Measurements from ENCODE around the gene ACSM5.
"Not testable (repeated sequence)": the region's sequence is repeated elsewhere in the genome, so short reads cannot be mapped to it uniquely, and the experiment has no call there.

DNA sequence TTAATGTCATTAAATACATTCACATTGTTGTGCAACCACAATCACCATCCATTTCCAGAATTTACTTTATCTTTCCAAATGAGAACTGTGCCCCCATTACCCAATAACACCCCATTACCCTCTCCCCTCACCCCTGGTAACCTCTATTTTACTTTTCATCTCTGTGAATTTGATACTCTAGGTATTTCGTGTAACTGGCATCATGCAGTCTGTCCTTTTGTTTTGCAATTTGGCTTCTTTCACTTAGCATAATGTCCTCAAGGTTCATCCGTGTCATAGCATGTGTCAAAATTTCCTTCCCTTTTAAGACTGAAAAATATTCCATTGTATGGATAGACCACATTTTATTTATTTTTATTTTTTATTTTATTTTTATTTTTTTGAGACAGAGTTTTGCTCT is 12.4 kb downstream of the ACSM5 start:
- TF ChIP-seq SIN3A (conservative IDR thresholded peaks at IDR 0.05 in 1 of 2, IDR thresholded peaks at IDR 0.05 in 1 of 2; ENCODE audit: low read depth in 1 of 2, low read length in 2 of 2); KDM1A (IDR thresholded peaks at IDR 0.05; ENCODE audit: borderline replicate concordance, low read length); ZNF274 (IDR thresholded peaks at IDR 0.05; ENCODE audit: borderline replicate concordance, extremely low read depth, low read length); RNF2 (IDR thresholded peaks at IDR 0.05; ENCODE audit: borderline replicate concordance, low read depth, low read length, missing control alignments, poor library complexity, severe bottlenecking); POLR2A (IDR thresholded peaks at IDR 0.05; ENCODE audit: control extremely low read depth in 1 of 2, low read depth in 2 of 2, low read length in 2 of 2); NRF1 (IDR thresholded peaks at IDR 0.05; ENCODE audit: low read depth, low read length): not testable (repeated sequence)
- TF ChIP-seq, protein P1, sequence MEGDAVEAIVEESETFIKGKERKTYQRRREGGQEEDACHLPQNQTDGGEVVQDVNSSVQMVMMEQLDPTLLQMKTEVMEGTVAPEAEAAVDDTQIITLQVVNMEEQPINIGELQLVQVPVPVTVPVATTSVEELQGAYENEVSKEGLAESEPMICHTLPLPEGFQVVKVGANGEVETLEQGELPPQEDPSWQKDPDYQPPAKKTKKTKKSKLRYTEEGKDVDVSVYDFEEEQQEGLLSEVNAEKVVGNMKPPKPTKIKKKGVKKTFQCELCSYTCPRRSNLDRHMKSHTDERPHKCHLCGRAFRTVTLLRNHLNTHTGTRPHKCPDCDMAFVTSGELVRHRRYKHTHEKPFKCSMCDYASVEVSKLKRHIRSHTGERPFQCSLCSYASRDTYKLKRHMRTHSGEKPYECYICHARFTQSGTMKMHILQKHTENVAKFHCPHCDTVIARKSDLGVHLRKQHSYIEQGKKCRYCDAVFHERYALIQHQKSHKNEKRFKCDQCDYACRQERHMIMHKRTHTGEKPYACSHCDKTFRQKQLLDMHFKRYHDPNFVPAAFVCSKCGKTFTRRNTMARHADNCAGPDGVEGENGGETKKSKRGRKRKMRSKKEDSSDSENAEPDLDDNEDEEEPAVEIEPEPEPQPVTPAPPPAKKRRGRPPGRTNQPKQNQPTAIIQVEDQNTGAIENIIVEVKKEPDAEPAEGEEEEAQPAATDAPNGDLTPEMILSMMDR (IDR thresholded peaks at IDR 0.05; ENCODE audit: control extremely low read depth in 1 of 3, insufficient read depth in 1 of 3, low read depth in 1 of 3, low read length in 3 of 3): not testable (repeated sequence)
- TF ChIP-seq, protein P2, sequence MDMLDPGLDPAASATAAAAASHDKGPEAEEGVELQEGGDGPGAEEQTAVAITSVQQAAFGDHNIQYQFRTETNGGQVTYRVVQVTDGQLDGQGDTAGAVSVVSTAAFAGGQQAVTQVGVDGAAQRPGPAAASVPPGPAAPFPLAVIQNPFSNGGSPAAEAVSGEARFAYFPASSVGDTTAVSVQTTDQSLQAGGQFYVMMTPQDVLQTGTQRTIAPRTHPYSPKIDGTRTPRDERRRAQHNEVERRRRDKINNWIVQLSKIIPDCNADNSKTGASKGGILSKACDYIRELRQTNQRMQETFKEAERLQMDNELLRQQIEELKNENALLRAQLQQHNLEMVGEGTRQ (IDR thresholded peaks at IDR 0.05; ENCODE audit: low read length): not testable (repeated sequence)
